K562 (cell line): ENCODE data around the gene MAGI2. TPM values are rescaled to one million over a fixed set of nuclear protein-coding genes. Genes with fewer than 3 reads are reported as not detected.

Experiments
- ATAC-seq: fragments of 200-7000 bp; cut with Tn5 transposase; 3 replicates; pipeline ENCODE4 v1.9.1; 2020; ENCODE audit warnings: moderate library complexity
- BruUV-seq: library from RNA; stranded (reverse); fragments of 400-500 nt; replicated peaks from 2 replicates; lab custom pipeline; 2021; lab: Mats Ljungman, UMichigan
- CTCF ChIA-PET: fragments of 300-600 bp; formaldehyde crosslinking; extraction: SDS; loops from one replicate; lab custom pipeline; 2021; ENCODE audit warnings: low intra/inter-chr PET ratio; lab: Yijun Ruan, JAX
- POLR2A ChIA-PET: fragments of 300-600, 350-650 bp; sonication (Branson Sonifier 250); formaldehyde crosslinking; extraction: SDS; loops from one replicate; lab custom pipeline; 2021; ENCODE audit warnings: antibody characterized with exemption, inconsistent platforms; lab: Yijun Ruan, JAX
- DNase-seq, 4 experiments: peaks; one replicate each; pipeline versions ENCODE4 v3.0.0 to v3.0.0-alpha.2; 2011 to 2018; ENCODE audit warnings: low spot score in 3 of 4, mixed read lengths in 3 of 4; ENCODE audit errors: extremely low read depth in 1 of 4
- FAIRE-seq: peaks from 2 replicates; lab custom pipeline; 2011; peaks lifted over from hg19 to GRCh38; lab: Jason Lieb, UNC
- H2AFZ ChIP-seq: 2 replicates; pipeline ENCODE4 v1.6.0; 2011; ENCODE audit warnings: low read depth, low read length, control low read depth, inconsistent platforms
- H3K27ac ChIP-seq: fragments of 200-600 bp; 3 replicates; pipeline ENCODE4 v1.8.0; 2011; ENCODE audit warnings: low read depth, mild to moderate bottlenecking, control low read depth, inconsistent platforms, low read length, moderate library complexity, mixed read lengths; ENCODE audit errors: extremely low read depth
- H3K27me3 ChIP-seq, 2 experiments: fragments of 300-600 bp in 1 of 2; 2 replicates in 1 of 2; 3 replicates in 1 of 2; pipeline versions ENCODE4 v1.6.0 to v1.8.0; 2011; ENCODE audit warnings: inconsistent platforms in 2 of 2, low read length in 2 of 2, mild to moderate bottlenecking in 1 of 2, mixed read lengths in 1 of 2, moderate library complexity in 1 of 2; ENCODE audit not compliant: control insufficient read depth in 2 of 2, insufficient read depth in 2 of 2
- H3K36me3 ChIP-seq: fragments of 300-600 bp; 3 replicates; pipeline ENCODE4 v1.8.0; 2011; ENCODE audit warnings: mild to moderate bottlenecking, low read length, inconsistent platforms; ENCODE audit not compliant: control insufficient read depth, insufficient read depth
- H3K4me1 ChIP-seq, 2 experiments: fragments of 200-600 bp in 1 of 2; replicated peaks in 1 of 2; 2 replicates in 1 of 2; 3 replicates in 1 of 2; pipeline versions ENCODE4 v1.5.1 to v1.8.0; 2011; ENCODE audit warnings: inconsistent platforms in 2 of 2, low read length in 2 of 2, mild to moderate bottlenecking in 1 of 2, mixed read lengths in 1 of 2, moderate library complexity in 1 of 2; ENCODE audit not compliant: control insufficient read depth in 2 of 2, insufficient read depth in 2 of 2
- H3K4me2 ChIP-seq: 2 replicates; pipeline ENCODE4 v1.6.1; 2011; ENCODE audit warnings: low read length, control low read depth, inconsistent platforms, mixed read lengths; ENCODE audit not compliant: insufficient read depth
- H3K4me3 ChIP-seq: fragments of 200-600 bp; sonication (generic), shearing (Covaris generic); 2 replicates; pipeline ENCODE4 v1.5.1; 2016; ENCODE audit warnings: control low read depth, inconsistent platforms
- H3K79me2 ChIP-seq: fragments of 200-600 bp; 3 replicates; pipeline ENCODE4 v1.8.0; 2011; ENCODE audit warnings: low read length, inconsistent platforms; ENCODE audit not compliant: control insufficient read depth, insufficient read depth
- H3K9ac ChIP-seq, 2 experiments: 2 replicates each; pipeline versions ENCODE4 v1.6.0 to v1.6.1; 2011; ENCODE audit warnings: low read depth in 2 of 2, low read length in 2 of 2, control low read depth in 1 of 2, inconsistent platforms in 1 of 2, mild to moderate bottlenecking in 1 of 2, mixed read lengths in 1 of 2; ENCODE audit not compliant: insufficient read depth in 1 of 2
- H3K9me1 ChIP-seq: one replicate; pipeline ENCODE4 v1.6.0; 2011; ENCODE audit warnings: inconsistent platforms, mild to moderate bottlenecking, low read length, moderate library complexity; ENCODE audit not compliant: control insufficient read depth, insufficient read depth
- H3K9me3 ChIP-seq: replicated peaks from 2 replicates; pipeline ENCODE4 v1.5.1; 2011; ENCODE audit warnings: low read depth, low read length, inconsistent platforms; ENCODE audit not compliant: control insufficient read depth, insufficient read depth
- H4K20me1 ChIP-seq: replicated peaks from 2 replicates; pipeline ENCODE4 v1.6.1; 2011; ENCODE audit warnings: low read length, inconsistent platforms, mixed read lengths; ENCODE audit not compliant: control insufficient read depth, insufficient read depth
- ARID3A ChIP-seq: IDR thresholded peaks from 2 replicates; pipeline ENCODE4 v1.6.1; 2012; ENCODE audit warnings: low read depth, low read length, improper control_type of control experiment, borderline replicate concordance
- CREB5 ChIP-seq: fragments of 250-450 bp; sonication (Bioruptor Pico); IDR thresholded peaks from 2 replicates; pipeline ENCODE4 v1.5.0; 2020; ENCODE audit warnings: mild to moderate bottlenecking
- ETV1 ChIP-seq: fragments of 450-650 bp; conservative IDR thresholded peaks from 2 replicates; pipeline ENCODE4 v1.6.1; 2016; ENCODE audit warnings: missing genetic modification characterization, control low read depth, low read depth, missing compliant biosample characterization
- MBD1 ChIP-seq: fragments of 250-450 bp; sonication (Bioruptor Pico); IDR thresholded peaks from 2 replicates; pipeline ENCODE4 v1.8.0; 2022; ENCODE audit warnings: inconsistent platforms
- STAT5A ChIP-seq: IDR thresholded peaks from 2 replicates; pipeline ENCODE4 v1.6.1; 2012; ENCODE audit warnings: low read length, inconsistent platforms, borderline replicate concordance
- TFE3 ChIP-seq: fragments of 450-650 bp; formaldehyde crosslinking; IDR thresholded peaks from 2 replicates; pipeline ENCODE4 v1.4.0; 2020; ENCODE audit warnings: mild to moderate bottlenecking, mixed read lengths
- THRB ChIP-seq: fragments of 450-650 bp; formaldehyde crosslinking; conservative IDR thresholded peaks from 2 replicates; pipeline ENCODE4 v1.4.0; 2022; ENCODE audit warnings: mild to moderate bottlenecking, missing genetic modification characterization
- VEZF1 ChIP-seq: fragments of 200-800 bp; sonication (Bioruptor generic); IDR thresholded peaks from 2 replicates; pipeline ENCODE4 v1.6.1; 2017; ENCODE audit warnings: missing genetic modification characterization, missing compliant biosample characterization
- ZNF197 ChIP-seq: fragments of 200-800 bp; sonication (Bioruptor generic); IDR thresholded peaks from 2 replicates; pipeline ENCODE4 v1.6.1; 2016; ENCODE audit warnings: low read depth, missing genetic modification characterization, missing compliant biosample characterization
- ZNF354B ChIP-seq: fragments of 250-450 bp; sonication (Bioruptor Pico); IDR thresholded peaks from 2 replicates; pipeline ENCODE4 v1.4.0; 2020
- ZNF778 ChIP-seq: fragments of 450-650 bp; formaldehyde crosslinking; IDR thresholded peaks from 2 replicates; pipeline ENCODE4 v1.4.0; 2020; ENCODE audit warnings: mild to moderate bottlenecking, moderate library complexity
- WGBS: fragments of 100-300 bp; shearing (Covaris generic); methylation state at CpG from one replicate; pipeline ENCODE4 v1.1.6; 2016; ENCODE audit warnings: low coverage, mixed read lengths; ENCODE audit not compliant: insufficient coverage; ENCODE audit errors: missing lambda C conversion rate; 5-methylcytosine and 5-hydroxymethylcytosine counted together
- in situ Hi-C: fragments of 300-500 bp; cut with MboI; formaldehyde crosslinking; loops from 4 replicates; pipeline ENCODE4 v1.15.0; 2018; ENCODE audit warnings: inconsistent platforms, mixed read lengths
- intact Hi-C: fragments of 100-400 bp; cut with micrococcal nuclease; formaldehyde crosslinking; loops from 2 replicates; pipeline ENCODE4 v1.14.2; 2022
- polyA plus RNA-seq, 8 experiments: library from polyadenylated mRNA; depleted of rRNA in 4 of 8; stranded (reverse) in 5 of 8; unstranded in 3 of 8; fragments of >200 nt; fragmentation: Nextera tagmentation in 2 of 8; fragmentation: Illumina TruSeq in 1 of 8; extraction: Ambion mirVana in 2 of 8; extraction: Trizol in 1 of 8; gene quantifications; 2 replicates each; pipeline versions ENCODE4 v1.2.1 to v1.2.3, GENCODE V29; 2011 to 2014; ENCODE audit warnings: inconsistent platforms in 1 of 8, missing spikeins in 1 of 8
- total RNA-seq, 7 experiments: library from RNA; depleted of rRNA in 6 of 7; stranded (reverse); fragments of >200 nt in 6 of 7; fragmentation: Illumina TruSeq in 2 of 7; extraction: Trizol in 2 of 7; gene quantifications; 2 replicates each; pipeline versions ENCODE4 v1.2.1 to v1.2.3, GENCODE V29; 2011 to 2021; ENCODE audit warnings: low replicate concordance in 1 of 7

The MAGI2 gene
- total and polyA plus RNA-seq, 9 of the 15 experiments (the other 6 are each of a cell fraction or from before 2014, with no cell fraction given): 0.27 to 1.4 (median 0.70) TPM

GRCh38 chr7:78167860-78168259 lies 1285.6 kb downstream of the MAGI2 start (continued):
- TF ChIP-seq VEZF1 (no peak), ZNF354B (no peak), ARID3A (no peak), ETV1 (tag) (no peak), STAT5A (no peak)
- TF ChIP-seq, all 486 proteins: peak for 0

- Histone ChIP-seq H3K9ac (no peak overlapping the region), H2AFZ (no peak overlapping the region), H3K27me3 (no peaks in the 10 kb centered on the region), H3K36me3 (no peaks in the 10 kb centered on the region), H3K4me1 (no peaks in the 10 kb centered on the region), H3K9me1 (no peaks in the 10 kb centered on the region), H4K20me1 (no peaks in the 10 kb centered on the region), H3K4me3 (no peak overlapping the region), H3K4me2 (no peak overlapping the region), H3K27ac (no peak overlapping the region), H3K79me2 (no peaks in the 10 kb centered on the region), H3K9me3 (no peaks in the 10 kb centered on the region)
- BruUV-seq: no TSS peak
- in situ Hi-C loops: no loop called here
- ChIA-PET POLR2A (no interaction called here), CTCF (no interaction called here)
- DNase-seq (no peak), ATAC-seq (no peak), FAIRE-seq (no peak)
- intact Hi-C loops: no loop called here
- 0% methylated on average over 3 of the region's 3 CpGs for WGBS
- TF ChIP-seq TFE3 (peak; percentile 56), ZNF197 (no peak), THRB (CRISPR knock-in tag) (no peak), MBD1 (CRISPR knock-in tag) (no peak), ZNF778 (no peak), CREB5 (CRISPR knock-in tag) (no peak)
These were observed 1287.6 kb downstream of the MAGI2 start for GRCh38 chr7:78165854-78166253.
